ENCODE measurements around the gene HOMER2. TPM values are rescaled to one million over a fixed set of nuclear protein-coding genes. Genes with fewer than 3 reads are reported as not detected.
"Not testable (repeated sequence)": the region's sequence is repeated elsewhere in the genome, so short reads cannot be mapped to it uniquely, and the experiment has no call there.

Gene HOMER2
- total RNA-seq, 4 donors from 2014 or later, result 30.9 to 59.0 (median 39.4) TPM

DNA sequence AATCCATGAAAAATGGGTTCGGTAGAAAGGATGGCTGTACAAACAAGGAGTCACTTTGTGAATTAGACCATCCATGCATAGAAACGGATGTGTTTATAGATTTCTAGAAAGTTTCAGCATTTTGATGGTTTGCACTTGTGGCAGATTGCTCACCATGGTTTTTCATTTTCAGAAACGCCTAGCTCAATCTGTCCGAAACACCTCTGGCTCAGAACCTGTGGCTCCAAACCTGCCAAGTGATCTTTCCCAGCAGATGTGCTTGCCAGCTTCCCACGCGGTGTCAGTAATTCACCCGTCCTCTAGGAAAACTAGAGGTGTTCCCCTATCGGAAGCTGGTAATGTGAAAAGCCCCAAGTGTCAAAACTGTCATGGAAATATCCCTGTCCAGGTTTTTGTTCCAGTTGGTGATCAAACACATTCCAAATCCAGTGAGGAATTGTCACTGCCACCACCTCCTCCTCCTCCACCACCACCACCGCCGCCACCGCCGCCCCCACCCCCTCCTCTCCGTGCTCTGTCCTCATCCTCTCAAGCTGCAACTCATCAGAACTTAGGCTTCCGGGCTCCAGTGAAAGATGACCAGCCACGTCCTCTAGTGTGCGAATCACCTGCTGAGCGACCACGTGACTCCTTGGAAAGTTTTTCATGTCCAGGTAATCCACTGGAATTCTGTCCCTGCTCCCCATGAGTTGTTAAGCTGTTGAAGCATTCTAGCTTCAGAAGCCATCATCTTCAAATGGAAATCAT, 121.9 kb downstream of the HOMER2 start:
- no peak for DNase-seq
- Histone ChIP-seq H3K4me1 (peaks cover 5 to 27% (median 18%) of the 10 kb centered on the region in 3 donors), H3K36me3 (peaks cover 20 to 99% (median 53%) of the 10 kb centered on the region in 3 donors), H3K4me3 (no peak overlapping the region), H3K9me3 (no peaks in the 10 kb centered on the region), H3K27me3 (no peaks in the 10 kb centered on the region), H3K27ac (no peak overlapping the region)
- intact Hi-C loops (cut with DNase I), result no loop called here
- WGBS, 2 donors, result 84 to 86% methylated on average over 18 of the region's 18 CpGs
- no peak for TF ChIP-seq POLR2A (IDR thresholded peaks at IDR 0.05)
- TF ChIP-seq, protein P1, sequence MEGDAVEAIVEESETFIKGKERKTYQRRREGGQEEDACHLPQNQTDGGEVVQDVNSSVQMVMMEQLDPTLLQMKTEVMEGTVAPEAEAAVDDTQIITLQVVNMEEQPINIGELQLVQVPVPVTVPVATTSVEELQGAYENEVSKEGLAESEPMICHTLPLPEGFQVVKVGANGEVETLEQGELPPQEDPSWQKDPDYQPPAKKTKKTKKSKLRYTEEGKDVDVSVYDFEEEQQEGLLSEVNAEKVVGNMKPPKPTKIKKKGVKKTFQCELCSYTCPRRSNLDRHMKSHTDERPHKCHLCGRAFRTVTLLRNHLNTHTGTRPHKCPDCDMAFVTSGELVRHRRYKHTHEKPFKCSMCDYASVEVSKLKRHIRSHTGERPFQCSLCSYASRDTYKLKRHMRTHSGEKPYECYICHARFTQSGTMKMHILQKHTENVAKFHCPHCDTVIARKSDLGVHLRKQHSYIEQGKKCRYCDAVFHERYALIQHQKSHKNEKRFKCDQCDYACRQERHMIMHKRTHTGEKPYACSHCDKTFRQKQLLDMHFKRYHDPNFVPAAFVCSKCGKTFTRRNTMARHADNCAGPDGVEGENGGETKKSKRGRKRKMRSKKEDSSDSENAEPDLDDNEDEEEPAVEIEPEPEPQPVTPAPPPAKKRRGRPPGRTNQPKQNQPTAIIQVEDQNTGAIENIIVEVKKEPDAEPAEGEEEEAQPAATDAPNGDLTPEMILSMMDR (IDR thresholded peaks at IDR 0.05), result no peak

DNA sequence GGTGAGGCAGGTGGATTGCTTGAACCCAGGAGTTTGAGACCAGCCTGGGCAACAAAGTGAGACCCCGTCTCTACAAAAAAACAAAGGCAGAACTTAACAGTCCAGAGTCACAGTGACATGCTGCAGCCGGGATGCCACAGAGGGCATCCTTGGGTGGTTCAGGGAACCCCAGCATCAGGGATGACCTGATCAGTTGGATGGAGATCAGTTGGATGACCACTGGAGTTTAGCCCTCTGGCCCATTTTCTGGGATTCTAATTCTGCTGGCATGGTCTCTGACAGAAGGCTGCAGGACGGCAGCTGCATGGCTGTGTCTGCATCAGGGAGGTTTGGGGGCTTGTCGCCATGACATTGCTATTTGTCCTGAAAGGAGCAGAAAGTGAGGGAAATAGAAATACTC, 123.3 kb downstream of the HOMER2 start:
- no peaks in the 10 kb centered on the region for H3K27me3 ChIP-seq
- no peak overlapping the region for H3K27ac ChIP-seq
- TF ChIP-seq, protein P1 (IDR thresholded peaks at IDR 0.05), result no peak
- no peak for TF ChIP-seq POLR2A (IDR thresholded peaks at IDR 0.05)
- no peaks in the 10 kb centered on the region for H3K9me3 ChIP-seq
- intact Hi-C loops (cut with DNase I), result no loop called here
- 95 to 97% methylated on average over 3 to 4 of the region's 4 CpGs for WGBS, 2 donors
- H3K36me3 ChIP-seq, result peaks cover 25 to 99% (median 61%) of the 10 kb centered on the region in 3 donors
- H3K4me1 ChIP-seq, result peaks cover 5 to 27% (median 18%) of the 10 kb centered on the region in 3 donors
- H3K4me3 ChIP-seq, result no peak overlapping the region
- no peak for DNase-seq

DNA sequence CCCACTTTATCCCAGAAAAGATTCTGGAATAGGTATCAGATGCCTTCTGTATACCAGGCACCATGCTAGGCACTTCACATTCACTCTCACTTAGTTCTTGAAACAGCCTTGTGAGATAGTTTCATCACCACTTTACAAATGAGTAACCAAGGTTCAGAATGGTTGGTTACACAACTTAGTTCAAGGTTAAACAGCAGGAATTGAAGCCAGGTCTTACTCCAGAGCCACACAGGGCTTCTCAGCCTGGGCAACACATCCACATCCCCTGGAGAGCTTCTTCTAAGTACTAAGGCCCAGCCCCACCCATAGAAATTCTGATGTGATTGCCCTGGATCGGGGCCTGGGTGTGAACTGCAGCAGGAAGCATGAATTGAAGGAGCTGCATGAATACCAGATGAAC, 124.4 kb downstream of the HOMER2 start:
- Histone ChIP-seq H3K4me3 (no peak overlapping the region), H3K36me3 (peaks cover 27 to 98% (median 54%) of the 10 kb centered on the region in 3 donors), H3K9me3 (no peaks in the 10 kb centered on the region), H3K4me1 (peaks cover 5 to 19% (median 14%) of the 10 kb centered on the region in 3 donors), H3K27ac (no peak overlapping the region), H3K27me3 (no peaks in the 10 kb centered on the region)
- 38 to 75% methylated on average over 1 of the region's 1 CpG for WGBS, 2 donors
- intact Hi-C loops (cut with DNase I), result no loop called here
- TF ChIP-seq POLR2A (IDR thresholded peaks at IDR 0.05), result no peak
- TF ChIP-seq, protein P1 (IDR thresholded peaks at IDR 0.05), result no peak
- DNase-seq, result no peak

DNA sequence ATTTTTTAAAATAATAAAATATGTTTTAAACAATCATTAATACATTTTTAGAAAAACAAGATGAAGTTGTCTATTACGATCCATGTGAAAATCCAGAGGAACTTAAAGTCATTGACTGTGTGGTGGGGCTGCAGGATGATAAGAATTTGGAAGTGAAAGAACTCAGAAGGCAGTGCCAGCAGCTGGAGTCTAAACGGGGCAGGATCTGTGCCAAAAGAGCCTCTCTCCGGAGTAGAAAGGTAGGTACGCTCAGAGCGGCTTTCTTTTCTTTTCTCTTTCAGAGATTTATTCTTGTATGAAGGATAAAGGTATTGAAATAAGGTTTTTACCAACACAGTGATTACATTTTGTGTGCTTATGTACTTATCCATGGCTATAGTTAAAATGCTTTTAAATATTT, 129.5 kb downstream of the HOMER2 start:
- WGBS, 2 donors, result 42 to 77% methylated on average over 5 of the region's 5 CpGs
- no peak for DNase-seq
- no peak overlapping the region for H3K4me3 ChIP-seq
- no peak for TF ChIP-seq POLR2A (IDR thresholded peaks at IDR 0.05)
- intact Hi-C loops (cut with DNase I), result no loop called here
- H3K4me1 ChIP-seq, result no peaks in the 10 kb centered on the region
- no peak overlapping the region for H3K27ac ChIP-seq
- peaks cover 20 to 99% (median 47%) of the 10 kb centered on the region in 3 donors for H3K36me3 ChIP-seq
- no peaks in the 10 kb centered on the region for H3K27me3 ChIP-seq
- no peaks in the 10 kb centered on the region for H3K9me3 ChIP-seq

GRCh38 chr15:82821851-82822250, 130.7 kb downstream of the HOMER2 start:
- H3K27me3 ChIP-seq; H3K4me3 ChIP-seq; H3K27ac ChIP-seq; DNase-seq; H3K4me1 ChIP-seq; H3K9me3 ChIP-seq; intact Hi-C loops (cut with DNase I): not testable (repeated sequence)
- H3K36me3 ChIP-seq, result peaks cover 14 to 99% (median 38%) of the 10 kb centered on the region in 3 donors

- WGBS, 2 donors, result 67 to 92% methylated on average over 3 of the region's 3 CpGs
- H3K9me3 ChIP-seq; H3K4me1 ChIP-seq; DNase-seq; H3K27ac ChIP-seq; intact Hi-C loops (cut with DNase I); H3K4me3 ChIP-seq; H3K27me3 ChIP-seq: not testable (repeated sequence)
- peaks cover 13 to 99% (median 37%) of the 10 kb centered on the region in 3 donors for H3K36me3 ChIP-seq
Measured at GRCh38 chr15:82821396-82821795, 131.1 kb downstream of the HOMER2 start.

All from esophagus squamous epithelium (tissue), 5 donors.